HepG2 (cell line): ENCODE measurements around the gene UBR3. TPM values are rescaled to one million over a fixed set of nuclear protein-coding genes. Genes with fewer than 3 reads are reported as not detected.

Experiments
- ATM ChIP-seq: fragments of 450-650 bp; IDR thresholded peaks from 2 replicates; pipeline ENCODE4 v1.7.1; 2017; ENCODE audit warnings: mild to moderate bottlenecking, borderline replicate concordance
- ELF3 ChIP-seq: IDR thresholded peaks from 2 replicates; pipeline ENCODE4 v1.6.1; 2016; ENCODE audit warnings: missing genetic modification reagents, missing compliant biosample characterization
- HHEX ChIP-seq: IDR thresholded peaks from 2 replicates; pipeline ENCODE4 v1.6.1; 2016; ENCODE audit warnings: control low read depth
- KDM6A ChIP-seq: IDR thresholded peaks from 2 replicates; pipeline ENCODE4 v1.6.1; 2016; ENCODE audit warnings: low read depth
- MAFF ChIP-seq: IDR thresholded peaks from 2 replicates; pipeline ENCODE4 v1.6.1; 2011; ENCODE audit warnings: low read depth, low read length, improper control_type of control experiment
- MTA1 ChIP-seq: sonication (generic); formaldehyde crosslinking; IDR thresholded peaks from 2 replicates; pipeline ENCODE4 v1.4.0; 2020; ENCODE audit warnings: missing genetic modification reagents, mild to moderate bottlenecking, borderline replicate concordance
- NFIC ChIP-seq: IDR thresholded peaks from 2 replicates; pipeline ENCODE4 v1.6.1; 2012; ENCODE audit warnings: mild to moderate bottlenecking, low read length, inconsistent platforms
- ONECUT2 ChIP-seq: sonication (generic); formaldehyde crosslinking; IDR thresholded peaks from 2 replicates; pipeline ENCODE4 v1.4.0; 2020; ENCODE audit warnings: missing genetic modification reagents
- RELA ChIP-seq: sonication (generic); formaldehyde crosslinking; IDR thresholded peaks from 2 replicates; pipeline ENCODE4 v1.4.0; 2020; ENCODE audit warnings: missing genetic modification reagents
- ZBTB10 ChIP-seq: sonication (generic); formaldehyde crosslinking; IDR thresholded peaks from 2 replicates; pipeline ENCODE4 v1.4.0; 2020; ENCODE audit warnings: missing genetic modification reagents, borderline replicate concordance
- ZBTB4 ChIP-seq: sonication (generic); formaldehyde crosslinking; IDR thresholded peaks from 2 replicates; pipeline ENCODE4 v1.4.0; 2020; ENCODE audit warnings: missing genetic modification reagents, mild to moderate bottlenecking, borderline replicate concordance
- ZNF138 ChIP-seq: sonication (generic); formaldehyde crosslinking; IDR thresholded peaks from 2 replicates; pipeline ENCODE4 v1.5.0; 2020; ENCODE audit warnings: mild to moderate bottlenecking, low read depth, missing genetic modification reagents
- ZNF569 ChIP-seq: sonication (generic); formaldehyde crosslinking; IDR thresholded peaks from 2 replicates; pipeline ENCODE4 v1.5.0; 2020; ENCODE audit warnings: mild to moderate bottlenecking, missing genetic modification reagents, moderate library complexity, borderline replicate concordance
- ZNF652 ChIP-seq: IDR thresholded peaks from 2 replicates; pipeline ENCODE4 v1.6.1; 2016; ENCODE audit warnings: low read depth, borderline replicate concordance
- ZNF766 ChIP-seq: sonication (generic); formaldehyde crosslinking; IDR thresholded peaks from 2 replicates; pipeline ENCODE4 v1.5.0; 2020; ENCODE audit warnings: missing genetic modification reagents, borderline replicate concordance
- ZNF776 ChIP-seq: sonication (generic); formaldehyde crosslinking; IDR thresholded peaks from 2 replicates; pipeline ENCODE4 v1.4.0; 2020; ENCODE audit warnings: mild to moderate bottlenecking, missing genetic modification reagents
- ZNF781 ChIP-seq: sonication (generic); formaldehyde crosslinking; IDR thresholded peaks from 2 replicates; pipeline ENCODE4 v1.5.1; 2020; ENCODE audit warnings: borderline replicate concordance, mild to moderate bottlenecking, missing genetic modification reagents; ENCODE audit errors: not compliant biosample characterization
- ZSCAN9 ChIP-seq: IDR thresholded peaks from 2 replicates; pipeline ENCODE4 v1.6.1; 2016; ENCODE audit warnings: borderline replicate concordance
- polyA plus RNA-seq, 8 experiments: library from polyadenylated mRNA; depleted of rRNA in 3 of 8; stranded (reverse) in 7 of 8; unstranded in 1 of 8; fragments of >200 nt; fragmentation: Illumina TruSeq in 4 of 8; extraction: Trizol in 4 of 8; gene quantifications; 2 replicates each; pipeline versions ENCODE4 v1.2.1 to v1.2.3, GENCODE V29; 2011 to 2016; ENCODE audit warnings: low read depth in 4 of 8, missing spikeins in 1 of 8, mixed read lengths in 1 of 8; ENCODE audit not compliant: insufficient read depth in 1 of 8
- total RNA-seq, 5 experiments: library from RNA; depleted of rRNA; stranded (reverse); fragments of >200 nt; fragmentation: Illumina TruSeq; extraction: Trizol; gene quantifications; 2 replicates each; pipeline ENCODE4 v1.2.3, GENCODE V29; 2016; ENCODE audit warnings: low read depth in 1 of 5
- TF ChIP-seq, protein P1 (sequence below): sonication (generic); formaldehyde crosslinking; IDR thresholded peaks from 2 replicates; pipeline ENCODE4 v1.4.0; 2020; ENCODE audit warnings: missing genetic modification reagents

The UBR3 gene
- total and polyA plus RNA-seq, 2 of the 13 experiments (the other 11 are each of a cell fraction or from before 2014, with no cell fraction given): 15.1 to 28.0 TPM

DNA sequence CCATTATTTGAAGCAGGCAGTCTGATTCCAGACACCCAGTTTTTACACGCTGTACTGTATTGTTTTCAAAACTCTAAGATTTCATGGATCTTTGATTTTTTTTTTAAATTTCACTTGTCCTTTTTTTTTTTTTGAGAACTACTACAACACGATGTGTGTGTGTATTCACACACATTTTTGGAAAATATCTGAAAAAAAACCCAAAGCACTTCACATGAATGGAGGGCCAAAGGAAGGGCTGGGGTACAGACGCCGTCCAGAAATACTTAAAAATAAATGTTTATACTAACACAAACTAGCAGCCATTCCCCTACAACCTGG is 28.9 kb upstream of the UBR3 start (continued):
- no peak for TF ChIP-seq ZBTB4
- no peak for TF ChIP-seq ZBTB10 (CRISPR knock-in tag)
- no peak for TF ChIP-seq ELF3
- peak; percentile 79; the same call in 1 of the 2 replicates for TF ChIP-seq ZSCAN9 (CRISPR knock-in tag)
- TF ChIP-seq ONECUT2 (CRISPR knock-in tag): no peak
- no peak for TF ChIP-seq ATM
- TF ChIP-seq NFIC: 0 out of 2 replicates have a peak, but pooled peaks have one; percentile 3
- no peak; the same call in 1 of the 2 replicates for TF ChIP-seq ZNF652 (CRISPR knock-in tag)
- TF ChIP-seq ZNF781 (CRISPR knock-in tag): no peak
- TF ChIP-seq ZNF138 (CRISPR knock-in tag): no peak
- no peak for TF ChIP-seq MAFF
- TF ChIP-seq ZNF766 (CRISPR knock-in tag): no peak
- TF ChIP-seq ZNF569: no peak
- no peak for TF ChIP-seq KDM6A (CRISPR knock-in tag)
- no peak for TF ChIP-seq RELA
- no peak for TF ChIP-seq MTA1 (CRISPR knock-in tag)
- no peak for TF ChIP-seq HHEX (CRISPR knock-in tag)
- TF ChIP-seq, protein P1, sequence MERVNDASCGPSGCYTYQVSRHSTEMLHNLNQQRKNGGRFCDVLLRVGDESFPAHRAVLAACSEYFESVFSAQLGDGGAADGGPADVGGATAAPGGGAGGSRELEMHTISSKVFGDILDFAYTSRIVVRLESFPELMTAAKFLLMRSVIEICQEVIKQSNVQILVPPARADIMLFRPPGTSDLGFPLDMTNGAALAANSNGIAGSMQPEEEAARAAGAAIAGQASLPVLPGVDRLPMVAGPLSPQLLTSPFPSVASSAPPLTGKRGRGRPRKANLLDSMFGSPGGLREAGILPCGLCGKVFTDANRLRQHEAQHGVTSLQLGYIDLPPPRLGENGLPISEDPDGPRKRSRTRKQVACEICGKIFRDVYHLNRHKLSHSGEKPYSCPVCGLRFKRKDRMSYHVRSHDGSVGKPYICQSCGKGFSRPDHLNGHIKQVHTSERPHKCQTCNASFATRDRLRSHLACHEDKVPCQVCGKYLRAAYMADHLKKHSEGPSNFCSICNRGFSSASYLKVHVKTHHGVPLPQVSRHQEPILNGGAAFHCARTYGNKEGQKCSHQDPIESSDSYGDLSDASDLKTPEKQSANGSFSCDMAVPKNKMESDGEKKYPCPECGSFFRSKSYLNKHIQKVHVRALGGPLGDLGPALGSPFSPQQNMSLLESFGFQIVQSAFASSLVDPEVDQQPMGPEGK: no peak
- TF ChIP-seq ZNF776 (CRISPR knock-in tag): no peak
